Fibroblast of the aortic adventitia (primary cell): Measurements from ENCODE around the gene GAP43. TPM values are rescaled to one million over a fixed set of nuclear protein-coding genes. Genes with fewer than 3 reads are reported as not detected.

Experiments
- DNase-seq: peaks from one replicate; pipeline ENCODE4 v3.0.0-alpha.2; 2010; ENCODE audit warnings: low read depth
- H3K4me3 ChIP-seq: 2 replicates; pipeline ENCODE4 v1.5.1; 2011; ENCODE audit warnings: low read depth, mild to moderate bottlenecking, control low read depth, low read length, moderate library complexity
- CTCF ChIP-seq: IDR thresholded peaks from 2 replicates; pipeline ENCODE4 v1.5.1; 2011; ENCODE audit warnings: mild to moderate bottlenecking, low read length, control low read depth, inconsistent platforms; ENCODE audit not compliant: insufficient read depth
- total RNA-seq: library from RNA; depleted of rRNA; stranded (reverse); fragments of >200 nt; gene quantifications from 2 replicates; pipeline ENCODE4 v1.2.3, GENCODE V29; 2012; ENCODE audit warnings: low replicate concordance

GAP43 gene
- total RNA-seq, 1 donor, result 16.4 TPM

GRCh38 chr3:115698851-115699591, 75.7 kb downstream of the GAP43 start:
- H3K4me3 ChIP-seq, result no peak overlapping the region
- DNase-seq, result no peak
- no peak for TF ChIP-seq CTCF

DNA sequence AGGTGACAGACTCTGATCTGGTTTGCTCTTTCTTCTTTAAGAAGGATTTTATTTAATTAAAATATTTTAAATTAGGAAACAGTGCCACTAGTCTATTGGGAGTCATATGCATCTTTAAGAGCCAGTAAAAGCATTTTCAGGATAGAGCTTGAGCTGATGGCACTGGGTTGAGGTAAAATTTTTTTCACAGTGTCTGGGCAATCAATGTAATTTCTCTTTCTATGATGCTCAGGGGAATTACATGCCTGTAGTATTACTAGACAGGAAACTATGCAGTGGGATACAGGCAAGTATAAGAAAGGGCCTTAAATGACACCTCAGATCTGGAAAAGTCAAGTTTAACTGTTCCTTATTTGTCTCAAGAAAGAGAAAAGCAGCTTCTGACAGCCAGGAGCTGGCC, 76.4 kb downstream of the GAP43 start:
- peak; percentile 78 for DNase-seq
- no peak for TF ChIP-seq CTCF
- H3K4me3 ChIP-seq, result no peak overlapping the region

DNA sequence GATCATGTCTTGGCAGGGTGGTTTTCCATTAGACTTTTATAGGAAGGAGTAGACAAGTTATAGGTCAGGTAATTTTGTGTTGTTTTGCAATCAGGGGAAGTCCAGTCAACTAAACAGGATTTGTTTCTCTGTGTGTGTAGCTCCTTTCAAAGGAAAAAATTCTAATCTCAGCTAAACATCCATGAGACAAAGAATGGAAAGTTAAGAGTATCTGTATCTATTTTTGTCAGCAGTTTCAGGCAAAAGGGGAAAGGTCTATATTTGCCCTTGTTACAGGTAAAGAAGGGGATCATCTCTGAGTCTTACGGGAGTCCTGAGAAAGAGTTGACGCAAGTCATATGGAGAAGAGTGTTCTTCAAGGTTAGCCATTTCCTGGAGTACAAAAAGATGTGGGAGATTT, 79.3 kb downstream of the GAP43 start:
- no peak for TF ChIP-seq CTCF
- DNase-seq, result no peak
- H3K4me3 ChIP-seq, result no peak overlapping the region

DNA sequence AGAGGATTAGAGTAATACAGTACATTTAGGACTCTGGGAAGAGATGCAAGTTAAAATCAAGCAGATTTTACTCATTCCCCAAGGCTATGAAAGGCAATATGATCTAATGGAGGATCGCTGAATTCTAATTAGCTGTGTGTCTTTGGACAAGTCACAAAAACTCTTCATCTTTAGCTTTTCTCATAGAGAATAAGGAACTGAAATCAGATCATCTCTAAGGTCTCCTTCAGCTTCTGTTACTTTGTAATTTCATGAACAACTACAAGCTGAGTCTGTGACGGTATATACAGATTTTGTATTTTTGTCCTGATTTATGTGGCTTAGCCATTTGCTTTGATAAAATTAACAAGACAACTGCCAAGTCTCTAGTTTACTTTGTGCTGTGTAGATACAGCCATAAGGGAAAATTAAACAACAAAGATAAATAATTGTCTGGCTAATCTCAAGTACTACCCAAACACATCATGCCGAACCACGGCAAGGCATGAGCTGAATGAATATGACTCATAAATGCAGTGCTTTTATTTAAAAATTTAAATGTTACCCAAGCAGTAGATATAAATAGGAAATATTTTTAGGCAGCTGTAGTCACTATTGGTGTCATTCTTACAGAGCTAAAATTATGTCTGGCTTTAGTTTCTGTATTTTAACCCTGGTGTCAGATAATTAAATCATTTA, 81.5 kb downstream of the GAP43 start:
- TF ChIP-seq CTCF, result no peak
- peak; percentile 62 for DNase-seq
- no peak overlapping the region for H3K4me3 ChIP-seq

DNA sequence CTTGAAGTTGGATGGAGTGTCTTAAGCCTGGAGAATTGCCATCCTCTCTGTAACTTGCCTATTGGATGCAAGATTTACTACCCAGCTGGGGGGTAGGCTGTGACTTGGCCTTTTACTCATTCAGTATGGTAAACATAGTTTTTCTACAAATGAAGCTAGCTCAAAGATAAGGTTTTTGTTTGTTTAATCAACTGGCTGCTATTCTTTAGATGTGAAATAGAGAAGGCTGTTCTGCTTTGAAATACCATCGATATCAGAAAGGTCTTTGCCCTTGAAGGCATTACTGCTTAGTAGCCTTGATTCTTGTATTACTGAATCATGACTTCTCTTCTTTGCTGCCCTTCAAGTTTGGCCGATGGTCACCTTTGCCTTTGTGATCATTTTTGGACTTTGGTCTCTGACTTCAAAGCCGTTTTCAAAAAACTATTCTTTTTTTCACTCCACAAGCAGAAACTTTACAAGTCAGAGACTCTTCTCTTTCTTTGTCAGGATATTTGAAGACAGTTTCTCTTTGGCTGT, 83.1 kb downstream of the GAP43 start:
- no peak overlapping the region for H3K4me3 ChIP-seq
- DNase-seq, result peak; percentile 75
- no peak for TF ChIP-seq CTCF

DNA sequence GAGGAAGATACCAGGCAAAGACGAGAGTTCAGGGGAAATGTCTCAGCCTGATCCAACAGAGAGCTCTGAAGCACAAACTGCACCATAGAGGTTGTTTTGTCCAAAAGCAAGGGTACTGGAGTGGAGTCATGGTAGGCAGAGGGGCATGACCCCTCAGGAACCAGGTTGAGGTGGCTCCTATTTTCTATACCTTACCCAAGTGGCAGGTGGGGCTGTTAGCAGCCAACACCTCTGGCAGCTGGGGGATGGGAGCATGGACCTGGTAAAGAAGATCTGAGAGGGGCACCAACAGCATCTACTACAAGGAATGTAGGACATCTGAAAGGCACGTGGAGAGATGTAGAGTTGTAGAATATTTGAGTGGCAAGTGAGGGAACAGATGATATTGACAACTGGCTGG, 85.2 kb downstream of the GAP43 start:
- no peak for TF ChIP-seq CTCF
- no peak overlapping the region for H3K4me3 ChIP-seq
- no peak for DNase-seq
